NT2/D1 (cell line): ENCODE data around the gene RNF175.

Experiments used
- DNase-seq: peaks from one replicate; pipeline ENCODE4 v3.0.0-alpha.2; 2011; ENCODE audit warnings: low read depth, low spot score
- H3K27me3 ChIP-seq: 2 replicates; pipeline ENCODE4 v1.6.0; 2011; ENCODE audit warnings: mild to moderate bottlenecking; ENCODE audit not compliant: insufficient read length, insufficient read depth
- H3K36me3 ChIP-seq: 2 replicates; pipeline ENCODE4 v1.6.1; 2011; ENCODE audit warnings: mild to moderate bottlenecking, low read length, mixed read lengths; ENCODE audit not compliant: insufficient read depth, insufficient read length
- H3K4me1 ChIP-seq: 2 replicates; pipeline ENCODE4 v1.5.1; 2011; ENCODE audit not compliant: insufficient read depth, insufficient read length
- H3K4me3 ChIP-seq: 2 replicates; pipeline ENCODE4 v1.5.1; 2011; ENCODE audit warnings: low read depth; ENCODE audit not compliant: insufficient read length
- H3K9ac ChIP-seq: 2 replicates; pipeline ENCODE4 v1.6.0; 2011; ENCODE audit warnings: low read depth; ENCODE audit not compliant: insufficient read length
- H3K9me3 ChIP-seq: 2 replicates; pipeline ENCODE4 v1.5.1; 2011; ENCODE audit warnings: mild to moderate bottlenecking, low read length; ENCODE audit not compliant: insufficient read depth
- SUZ12 ChIP-seq: IDR thresholded peaks from 2 replicates; pipeline ENCODE4 v1.6.1; 2011; ENCODE audit not compliant: insufficient read length, insufficient read depth; ENCODE audit errors: extremely low read depth
- YY1 ChIP-seq: IDR thresholded peaks from 2 replicates; pipeline ENCODE4 v1.6.1; 2011; ENCODE audit not compliant: insufficient read length, insufficient read depth
- ZNF274 ChIP-seq: IDR thresholded peaks from 2 replicates; pipeline ENCODE4 v1.6.1; 2011; ENCODE audit warnings: mild to moderate bottlenecking, low read depth, low read length

Gene RNF175

GRCh38 chr4:153741541-153741940 lies 18.3 kb downstream of the RNF175 start:
- H3K4me1 ChIP-seq = no peaks in the 10 kb centered on the region
- H3K9ac ChIP-seq = no peak overlapping the region
- H3K9me3 ChIP-seq = peaks cover 12% of the 10 kb centered on the region; the same call in 1 of the 2 replicates
- no peaks in the 10 kb centered on the region for H3K27me3 ChIP-seq
- TF ChIP-seq ZNF274 (no peak), YY1 (no peak), SUZ12 (no peak)
- no peak for DNase-seq
- H3K4me3 ChIP-seq = no peak overlapping the region
- peaks cover 14% of the 10 kb centered on the region for H3K36me3 ChIP-seq

DNA sequence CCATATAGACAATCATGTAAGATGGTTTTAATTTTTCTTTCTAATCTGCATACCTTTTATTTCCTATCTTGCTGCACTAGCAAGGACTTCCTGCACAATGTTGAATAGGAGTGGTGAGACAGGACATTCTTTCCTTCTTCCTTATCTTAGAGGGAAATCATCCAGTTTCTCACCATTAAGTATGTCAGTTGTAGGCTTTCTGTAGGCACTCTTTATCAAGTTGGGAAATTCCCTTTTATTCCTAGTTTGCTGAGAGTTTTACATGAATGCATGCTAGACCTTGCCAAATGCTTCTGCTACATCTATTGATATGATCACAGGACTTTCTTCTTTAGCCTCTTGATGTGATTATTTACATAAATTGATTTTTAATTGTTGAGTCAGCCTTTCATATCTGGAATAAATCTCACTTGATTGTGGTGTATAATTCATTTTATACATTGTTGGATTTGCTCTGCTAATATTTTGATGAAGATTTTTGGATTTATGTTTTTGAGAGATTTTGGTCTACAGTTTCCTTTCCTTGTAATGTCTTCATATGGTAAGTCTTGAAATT lies 23.8 kb downstream of the RNF175 start:
- Histone ChIP-seq H3K27me3 (no peaks in the 10 kb centered on the region), H3K4me1 (no peaks in the 10 kb centered on the region), H3K36me3 (no peaks in the 10 kb centered on the region), H3K4me3 (no peak overlapping the region), H3K9me3 (peaks cover 8% of the 10 kb centered on the region; the same call in 1 of the 2 replicates), H3K9ac (no peak overlapping the region)
- no peak for DNase-seq
- no peak for TF ChIP-seq ZNF274
- no peak for TF ChIP-seq YY1
- TF ChIP-seq SUZ12 = no peak

DNA sequence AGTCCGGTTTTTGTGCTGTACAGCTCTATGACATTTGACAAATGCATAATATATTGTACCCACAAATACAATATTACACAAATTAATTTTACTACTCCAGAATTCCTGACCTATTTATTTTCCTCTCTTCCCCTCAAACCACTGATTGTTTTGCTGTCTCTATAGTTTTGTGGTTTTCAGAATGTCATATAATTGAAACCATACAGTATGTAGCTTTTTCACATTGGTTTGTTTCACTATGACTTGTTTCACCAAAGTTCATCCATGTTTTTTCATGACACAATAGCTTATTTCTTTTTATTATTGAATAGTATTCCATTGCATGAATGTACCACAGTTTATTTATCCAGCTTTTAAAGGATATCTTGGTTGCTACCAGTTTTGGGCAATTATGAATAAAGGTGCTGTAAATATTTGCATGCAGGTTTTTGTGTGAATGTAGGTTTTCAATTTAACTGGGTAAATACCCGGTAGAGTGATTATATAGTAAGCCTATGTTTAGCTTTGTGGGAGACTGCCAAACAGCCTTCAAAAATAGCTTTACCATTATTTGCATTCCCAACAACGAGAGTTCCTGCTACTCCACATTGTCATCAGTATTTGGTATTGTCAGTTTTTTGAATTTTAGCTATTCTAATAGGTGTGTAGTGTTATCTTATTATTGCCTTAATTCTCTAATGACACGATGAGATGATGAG lies 25.9 kb downstream of the RNF175 start:
- no peak for DNase-seq
- Histone ChIP-seq H3K4me3 (no peak overlapping the region), H3K9ac (no peak overlapping the region), H3K36me3 (no peaks in the 10 kb centered on the region), H3K9me3 (no peaks in the 10 kb centered on the region), H3K4me1 (no peaks in the 10 kb centered on the region), H3K27me3 (no peaks in the 10 kb centered on the region)
- no peak for TF ChIP-seq ZNF274
- no peak for TF ChIP-seq YY1

- Histone ChIP-seq H3K9ac (no peak overlapping the region), H3K27me3 (no peaks in the 10 kb centered on the region), H3K36me3 (no peaks in the 10 kb centered on the region), H3K9me3 (no peaks in the 10 kb centered on the region), H3K4me1 (no peaks in the 10 kb centered on the region), H3K4me3 (no peak overlapping the region)
- TF ChIP-seq ZNF274 = no peak
- no peak for TF ChIP-seq SUZ12
- no peak for TF ChIP-seq YY1
- DNase-seq = no peak
Observed at GRCh38 chr4:153731239-153731638, 28.6 kb downstream of the RNF175 start.

DNA sequence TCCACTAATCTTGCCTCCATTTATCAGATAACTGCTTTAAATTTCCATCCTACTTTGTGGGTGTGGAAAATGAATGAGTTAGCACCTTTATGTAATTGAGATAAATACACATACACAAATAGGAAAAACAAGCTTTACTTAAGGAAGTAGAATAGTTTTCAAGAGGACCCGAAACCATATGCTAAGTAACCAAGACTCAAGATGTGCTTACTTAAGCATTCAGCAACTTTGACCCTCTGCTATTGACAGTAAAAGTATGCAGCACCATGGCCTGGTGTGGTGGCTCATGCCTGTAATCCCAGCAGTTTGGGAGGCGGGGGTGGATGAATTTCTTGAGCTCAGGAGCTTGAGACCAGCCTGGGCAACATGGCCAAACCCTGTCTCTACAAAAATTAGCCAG lies 29.9 kb downstream of the RNF175 start:
- Histone ChIP-seq H3K4me3 (no peak overlapping the region), H3K4me1 (no peaks in the 10 kb centered on the region), H3K9ac (no peak overlapping the region), H3K27me3 (no peaks in the 10 kb centered on the region), H3K36me3 (no peaks in the 10 kb centered on the region), H3K9me3 (no peaks in the 10 kb centered on the region)
- TF ChIP-seq YY1 (no peak), ZNF274 (no peak), SUZ12 (no peak)
- DNase-seq = no peak

GRCh38 chr4:153728660-153729059 lies 31.2 kb downstream of the RNF175 start:
- no peak for DNase-seq
- no peak overlapping the region for H3K4me3 ChIP-seq
- H3K36me3 ChIP-seq = no peaks in the 10 kb centered on the region
- H3K9me3 ChIP-seq = no peaks in the 10 kb centered on the region
- no peaks in the 10 kb centered on the region for H3K4me1 ChIP-seq
- no peak for TF ChIP-seq YY1
- no peak for TF ChIP-seq ZNF274
- TF ChIP-seq SUZ12 = no peak
- no peak overlapping the region for H3K9ac ChIP-seq
- no peaks in the 10 kb centered on the region for H3K27me3 ChIP-seq

GRCh38 chr4:153728151-153728550 lies 31.7 kb downstream of the RNF175 start:
- Histone ChIP-seq H3K9ac (no peak overlapping the region), H3K36me3 (no peaks in the 10 kb centered on the region), H3K4me3 (no peak overlapping the region), H3K4me1 (no peaks in the 10 kb centered on the region), H3K9me3 (no peaks in the 10 kb centered on the region), H3K27me3 (no peaks in the 10 kb centered on the region)
- no peak for DNase-seq
- no peak for TF ChIP-seq ZNF274
- no peak for TF ChIP-seq YY1
- TF ChIP-seq SUZ12 = no peak

DNA sequence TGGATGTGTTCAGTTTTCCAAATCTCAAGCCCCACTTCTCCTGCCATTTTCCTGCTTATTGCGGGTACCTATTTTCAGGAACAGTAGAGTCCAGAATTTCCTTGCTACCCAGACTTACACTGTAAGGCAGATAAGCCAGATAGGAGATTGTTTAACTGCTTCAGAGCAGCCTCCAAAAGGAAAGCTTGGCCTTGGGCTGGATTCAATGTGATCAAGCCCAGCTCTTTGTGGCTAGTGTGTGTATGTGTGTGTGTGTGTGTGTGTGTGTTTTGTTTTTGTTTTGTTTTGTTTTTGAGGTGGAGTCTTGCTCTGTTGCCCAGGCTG lies 34.0 kb downstream of the RNF175 start:
- H3K9ac ChIP-seq = no peak overlapping the region
- no peaks in the 10 kb centered on the region for H3K4me1 ChIP-seq
- DNase-seq = no peak
- no peaks in the 10 kb centered on the region for H3K36me3 ChIP-seq
- H3K4me3 ChIP-seq = no peak overlapping the region
- H3K9me3 ChIP-seq = no peaks in the 10 kb centered on the region
- no peaks in the 10 kb centered on the region for H3K27me3 ChIP-seq
- TF ChIP-seq YY1 = no peak
- TF ChIP-seq SUZ12 = no peak
- TF ChIP-seq ZNF274 = no peak
